AG09319 (cell line): Measurements from ENCODE around the gene KRTAP4-4.
"Not testable (repeated sequence)": the region's sequence is repeated elsewhere in the genome, so short reads cannot be mapped to it uniquely, and the experiment has no call there.

Experiments used
- DNase-seq: peaks from one replicate; pipeline ENCODE4 v3.0.0-alpha.2; 2010; ENCODE audit warnings: low read depth; ENCODE audit errors: extremely low read depth
- TF ChIP-seq, protein P1 (sequence below): IDR thresholded peaks from 2 replicates; pipeline ENCODE4 v1.5.1; 2011; ENCODE audit warnings: low read depth, mild to moderate bottlenecking, inconsistent platforms, low read length, moderate library complexity

The KRTAP4-4 gene

GRCh38 chr17:41167561-41167960 is 7.0 kb upstream of the KRTAP4-4 start:
- TF ChIP-seq, protein P1, sequence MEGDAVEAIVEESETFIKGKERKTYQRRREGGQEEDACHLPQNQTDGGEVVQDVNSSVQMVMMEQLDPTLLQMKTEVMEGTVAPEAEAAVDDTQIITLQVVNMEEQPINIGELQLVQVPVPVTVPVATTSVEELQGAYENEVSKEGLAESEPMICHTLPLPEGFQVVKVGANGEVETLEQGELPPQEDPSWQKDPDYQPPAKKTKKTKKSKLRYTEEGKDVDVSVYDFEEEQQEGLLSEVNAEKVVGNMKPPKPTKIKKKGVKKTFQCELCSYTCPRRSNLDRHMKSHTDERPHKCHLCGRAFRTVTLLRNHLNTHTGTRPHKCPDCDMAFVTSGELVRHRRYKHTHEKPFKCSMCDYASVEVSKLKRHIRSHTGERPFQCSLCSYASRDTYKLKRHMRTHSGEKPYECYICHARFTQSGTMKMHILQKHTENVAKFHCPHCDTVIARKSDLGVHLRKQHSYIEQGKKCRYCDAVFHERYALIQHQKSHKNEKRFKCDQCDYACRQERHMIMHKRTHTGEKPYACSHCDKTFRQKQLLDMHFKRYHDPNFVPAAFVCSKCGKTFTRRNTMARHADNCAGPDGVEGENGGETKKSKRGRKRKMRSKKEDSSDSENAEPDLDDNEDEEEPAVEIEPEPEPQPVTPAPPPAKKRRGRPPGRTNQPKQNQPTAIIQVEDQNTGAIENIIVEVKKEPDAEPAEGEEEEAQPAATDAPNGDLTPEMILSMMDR = no peak
- DNase-seq = no peak

DNA sequence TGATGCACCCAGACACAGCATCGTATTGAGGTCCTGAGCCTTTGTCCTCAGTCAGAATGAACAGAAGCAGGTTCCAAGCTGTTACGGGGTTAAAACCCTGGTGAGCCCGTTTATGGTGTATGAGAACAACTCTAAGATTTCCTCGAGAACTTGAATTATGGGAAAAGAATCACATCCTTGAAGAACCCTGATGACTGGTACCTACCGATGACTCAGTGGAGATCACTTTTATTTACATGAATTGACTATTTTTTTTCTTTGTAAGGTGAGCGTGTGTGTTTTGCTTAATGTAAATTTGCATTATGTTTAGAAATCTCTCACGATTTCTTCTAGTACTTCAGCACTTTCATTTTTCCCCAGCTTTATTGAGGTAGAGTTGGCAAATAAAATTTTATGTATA is 3.3 kb upstream of the KRTAP4-4 start:
- TF ChIP-seq, protein P1 = no peak
- no peak for DNase-seq

DNA sequence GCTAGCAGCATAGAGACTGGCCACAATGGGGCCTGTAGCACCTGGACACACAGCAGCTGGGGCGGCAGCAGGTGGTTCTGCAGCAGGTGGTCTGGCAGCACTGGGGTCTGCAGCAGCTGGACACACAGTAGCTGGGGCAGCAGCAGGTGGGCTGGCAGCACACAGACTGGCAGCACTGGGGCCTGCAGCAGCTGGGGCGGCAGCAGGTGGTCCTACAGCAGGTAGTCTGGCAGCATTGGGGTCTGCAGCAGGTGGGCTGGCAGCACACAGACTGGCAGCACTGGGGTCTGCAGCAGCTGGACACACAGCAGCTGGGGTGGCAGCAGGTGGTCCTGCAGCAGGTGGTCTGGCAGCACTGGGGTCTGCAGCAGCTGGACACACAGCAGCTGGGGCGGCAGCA is 358 bp downstream of the KRTAP4-4 start:
- not testable (repeated sequence) for DNase-seq

DNA sequence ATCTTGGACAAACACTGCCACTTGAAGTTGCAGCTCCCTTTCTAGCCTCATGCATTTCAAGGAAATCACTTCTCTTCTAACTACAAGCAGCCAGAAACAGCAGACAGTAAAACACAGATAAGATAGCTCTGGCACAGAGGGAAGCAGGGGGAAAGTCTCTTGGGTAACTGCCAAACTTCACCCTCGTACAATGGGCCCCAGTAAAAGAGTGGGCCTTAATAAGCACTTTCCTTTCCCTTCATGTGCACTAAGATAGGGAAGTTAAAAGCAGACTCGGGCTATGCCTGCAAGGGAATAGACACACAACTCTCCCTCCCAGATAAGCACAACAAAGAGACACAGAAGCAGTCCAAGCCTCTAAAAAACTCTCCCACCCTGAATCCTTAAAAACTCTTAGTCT is 6.7 kb downstream of the KRTAP4-4 start:
- DNase-seq = no peak
- TF ChIP-seq, protein P1 = no peak

- DNase-seq = no peak
- TF ChIP-seq, protein P1 = no peak
Observed at GRCh38 chr17:41151525-41151924, 9.0 kb downstream of the KRTAP4-4 start.

DNA sequence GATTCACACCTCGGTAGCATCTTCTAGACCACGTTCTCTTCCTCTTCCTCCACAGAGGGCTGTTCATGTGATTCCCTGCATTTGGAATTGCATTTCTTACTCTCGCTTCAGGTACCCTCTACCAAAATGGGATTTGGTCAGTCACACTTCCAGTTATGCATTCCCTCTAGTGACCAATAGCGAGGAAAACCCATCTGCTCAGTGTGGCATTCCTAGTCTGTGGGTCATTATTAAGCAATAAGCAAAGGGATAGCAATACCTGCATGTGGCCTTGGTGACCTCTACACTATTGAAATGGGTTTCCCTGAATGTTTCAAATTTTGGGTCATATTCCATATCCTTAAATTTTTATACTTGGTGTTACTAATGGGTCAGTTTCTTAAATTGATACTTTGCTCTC is 10.5 kb downstream of the KRTAP4-4 start:
- no peak for DNase-seq
- TF ChIP-seq, protein P1 = no peak

DNA sequence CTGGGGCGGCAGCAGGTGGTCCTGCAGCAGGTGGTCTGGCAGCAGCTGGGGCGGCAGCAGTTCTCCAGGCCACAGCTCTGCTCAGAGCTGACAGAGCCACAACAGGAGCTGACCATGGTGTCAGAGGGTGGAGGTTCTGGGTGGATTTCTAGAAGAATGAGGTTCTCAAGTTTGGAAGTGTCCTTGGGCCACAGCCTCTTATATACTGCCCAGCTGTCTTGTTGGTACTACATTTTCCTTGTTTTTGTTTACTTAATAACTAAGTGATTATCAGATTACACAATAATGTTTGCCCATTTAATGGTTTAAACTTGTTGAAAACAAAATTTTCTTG is 10.9 kb downstream of the KRTAP4-4 start, which contains the start of gene KRTAP4-5:
KRTAP4-5 (minus strand) TSS at position 174 of the 334 bp plus-strand sequence; CDS start at position 116, 58 bp downstream.
- TF ChIP-seq, protein P1 = no peak
- DNase-seq = no peak

DNA sequence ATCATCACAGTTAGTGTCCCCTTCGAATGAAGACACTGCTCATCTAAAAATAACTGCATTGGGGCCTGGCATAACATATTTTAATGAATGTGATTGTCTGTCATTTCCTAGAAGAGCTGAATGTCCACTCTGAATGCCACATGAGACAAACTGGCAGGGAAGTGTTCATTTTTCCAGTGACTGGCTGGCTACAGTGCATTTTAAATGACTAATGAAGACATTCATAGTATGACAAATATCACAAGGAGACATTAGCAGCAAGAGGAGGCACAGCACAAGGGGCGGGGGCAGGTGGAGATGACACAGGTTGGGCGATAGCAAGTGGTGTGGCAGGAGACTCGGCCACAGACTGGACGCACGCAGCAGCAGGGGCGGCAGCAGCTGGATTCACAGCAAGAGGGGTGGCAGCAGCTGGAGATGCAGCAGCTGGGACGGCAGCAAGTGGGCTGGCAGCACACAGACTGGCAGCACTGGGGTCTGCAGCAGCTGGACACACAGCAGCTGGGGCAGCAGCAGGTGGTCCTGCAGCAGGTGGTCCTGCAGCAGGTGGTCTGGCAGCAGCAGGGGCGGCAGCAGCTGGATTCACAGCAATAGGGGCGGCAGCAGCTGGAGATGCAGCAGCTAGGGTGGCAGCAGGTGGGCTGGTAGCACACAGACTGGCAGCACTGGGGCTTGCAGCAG is 11.4 kb downstream of the KRTAP4-4 start:
- DNase-seq = not testable (repeated sequence)
